Adrenal gland (tissue), 12 donors: ENCODE measurements around the gene EPHA4. TPM values are rescaled to one million over a fixed set of nuclear protein-coding genes. Genes with fewer than 3 reads are reported as not detected.

Source experiments
- DNase-seq, 7 donors: peaks; one replicate each; pipeline ENCODE4 v3.0.0-alpha.2; 2019 to 2020
- H3K27ac ChIP-seq, 5 donors: fragments of 200-600 bp; sonication (generic) in 4 of 5; 1 replicate in 3 of 5; 2 replicates in 2 of 5; pipeline versions ENCODE4 v1.5.1 to v1.8.0; 2016 to 2020; ENCODE audit warnings: mild to moderate bottlenecking in 1 of 5
- H3K27me3 ChIP-seq: fragments of 200-600 bp; 2 replicates; pipeline ENCODE4 v1.8.0; 2021
- H3K36me3 ChIP-seq, 2 donors: fragments of 200-600 bp; replicated peaks in 1 of 2; 1 replicate in 1 of 2; 2 replicates in 1 of 2; pipeline versions ENCODE4 v1.5.1 to v1.8.0; 2018 to 2022
- H3K4me1 ChIP-seq, 2 donors: fragments of 200-600 bp; replicated peaks in 1 of 2; 1 replicate in 1 of 2; 2 replicates in 1 of 2; pipeline versions ENCODE4 v1.5.1 to v1.8.0; 2018 to 2021
- H3K4me3 ChIP-seq, 4 donors: fragments of 200-600 bp; sonication (generic) in 3 of 4; one replicate each; pipeline ENCODE4 v1.5.1; 2016 to 2018
- H3K9me3 ChIP-seq, 3 donors: fragments of 200-600 bp; sonication (generic) in 1 of 3; replicated peaks in 1 of 3; 1 replicate in 2 of 3; 2 replicates in 1 of 3; pipeline versions ENCODE4 v1.5.1 to v1.8.0; 2016 to 2021
- POLR2A ChIP-seq, 2 donors: fragments of 450-650 bp; IDR thresholded peaks; one replicate each; pipeline ENCODE4 v1.6.1; 2017; ENCODE audit warnings: antibody characterized with exemption in 2 of 2, mild to moderate bottlenecking in 2 of 2, moderate library complexity in 1 of 2
- WGBS, 4 donors: extraction: QIAGEN DNeasy Blood & Tissue Kit in 2 of 4; methylation state at CpG; one replicate each; pipeline versions ENCODE4 v1.1.5 to v1.1.7; 2013 to 2017; 5-methylcytosine and 5-hydroxymethylcytosine counted together
- intact Hi-C, 2 donors: fragments of 100-400 bp; cut with DNase I; formaldehyde crosslinking; loops; one replicate each; pipeline versions ENCODE4 v1.14.1 to v1.15.0; 2022 to 2023
- polyA plus RNA-seq, 3 donors: library from polyadenylated mRNA; stranded (reverse); fragments of 200-250 nt in 2 of 3; fragments of 350-450 nt in 1 of 3; fragmentation: Illumina TruSeq in 1 of 3; extraction: RNeasy Lipid Tissue Mini Kit (QIAGEN cat#74804) in 1 of 3; gene quantifications; one replicate each; pipeline ENCODE4 v1.2.3, GENCODE V29; 2013 to 2014
- total RNA-seq, 9 donors: library from RNA; depleted of rRNA in 4 of 9; stranded (reverse); fragments of >200 nt in 4 of 9; fragments of 120-200 nt in 1 of 9; fragmentation: NEBNext Ultra II Directional in 1 of 9; extraction: Animal tissue kit (Norgen Biotek cat#: 25700) in 1 of 9; gene quantifications; one replicate each; pipeline versions ENCODE4 v1.1.0 to v1.2.4, GENCODE V29; 2013 to 2023
- TF ChIP-seq, protein P1 (sequence below), 6 experiments: fragments of 450-650 bp in 4 of 6; fragments of 200-600 bp in 2 of 6; sonication (generic) in 1 of 6; IDR thresholded peaks; 1 replicate in 5 of 6; 2 replicates in 1 of 6; pipeline versions ENCODE4 v1.5.1 to v1.8.0; 2016 to 2021; ENCODE audit warnings: antibody characterized with exemption in 6 of 6, mild to moderate bottlenecking in 2 of 6, moderate library complexity in 1 of 6
- donor health status: healthy with polysubstance abuse.
- donor health status: Bipolar disorder and iron deficiency.
- donor health status: DM: yes; HTN: yes; CAD: no.
- donor health status: DM: no; HTN: no; CAD: no.
- donor health status: DM: no; HTN: no; CAD: no.
- donor health status: DM: yes; HTN: yes; CAD: no.

Gene EPHA4
- total and polyA plus RNA-seq, 12 donors: 3.0 to 72.9 (median 12.1) TPM

DNA sequence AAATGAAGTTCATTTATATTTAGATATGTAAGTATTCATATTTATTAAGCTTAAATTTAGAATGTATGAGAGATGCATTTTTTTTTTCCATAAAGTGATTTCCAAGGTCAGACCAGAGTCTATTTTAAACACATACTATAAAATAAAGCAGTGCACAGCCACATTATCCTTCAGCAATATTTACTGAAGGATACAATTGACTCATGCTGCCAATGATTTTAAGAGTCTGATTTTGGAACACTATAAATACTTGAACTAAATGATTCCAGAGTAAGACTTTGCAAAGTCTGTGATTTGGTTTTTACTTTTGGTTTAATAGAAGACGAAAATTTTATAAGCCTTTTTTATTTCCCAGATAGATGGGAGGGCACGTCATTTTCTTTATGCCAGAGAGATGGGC, 107.1 kb downstream of the EPHA4 start:
- no peaks in the 10 kb centered on the region for H3K27me3 ChIP-seq
- H3K27ac ChIP-seq: no peak overlapping the region
- DNase-seq: no peak
- no peaks in the 10 kb centered on the region for H3K9me3 ChIP-seq
- no peak overlapping the region for H3K4me3 ChIP-seq
- WGBS, 4 donors: 83 to 91% (median 85%) methylated on average over 2 of the region's 2 CpGs
- TF ChIP-seq, protein P1, sequence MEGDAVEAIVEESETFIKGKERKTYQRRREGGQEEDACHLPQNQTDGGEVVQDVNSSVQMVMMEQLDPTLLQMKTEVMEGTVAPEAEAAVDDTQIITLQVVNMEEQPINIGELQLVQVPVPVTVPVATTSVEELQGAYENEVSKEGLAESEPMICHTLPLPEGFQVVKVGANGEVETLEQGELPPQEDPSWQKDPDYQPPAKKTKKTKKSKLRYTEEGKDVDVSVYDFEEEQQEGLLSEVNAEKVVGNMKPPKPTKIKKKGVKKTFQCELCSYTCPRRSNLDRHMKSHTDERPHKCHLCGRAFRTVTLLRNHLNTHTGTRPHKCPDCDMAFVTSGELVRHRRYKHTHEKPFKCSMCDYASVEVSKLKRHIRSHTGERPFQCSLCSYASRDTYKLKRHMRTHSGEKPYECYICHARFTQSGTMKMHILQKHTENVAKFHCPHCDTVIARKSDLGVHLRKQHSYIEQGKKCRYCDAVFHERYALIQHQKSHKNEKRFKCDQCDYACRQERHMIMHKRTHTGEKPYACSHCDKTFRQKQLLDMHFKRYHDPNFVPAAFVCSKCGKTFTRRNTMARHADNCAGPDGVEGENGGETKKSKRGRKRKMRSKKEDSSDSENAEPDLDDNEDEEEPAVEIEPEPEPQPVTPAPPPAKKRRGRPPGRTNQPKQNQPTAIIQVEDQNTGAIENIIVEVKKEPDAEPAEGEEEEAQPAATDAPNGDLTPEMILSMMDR (IDR thresholded peaks at IDR 0.05): no peak
- no peak for TF ChIP-seq POLR2A (IDR thresholded peaks at IDR 0.05)
- H3K36me3 ChIP-seq: no peaks in the 10 kb centered on the region
- intact Hi-C loops: no loop called here
- H3K4me1 ChIP-seq: no peaks in the 10 kb centered on the region

DNA sequence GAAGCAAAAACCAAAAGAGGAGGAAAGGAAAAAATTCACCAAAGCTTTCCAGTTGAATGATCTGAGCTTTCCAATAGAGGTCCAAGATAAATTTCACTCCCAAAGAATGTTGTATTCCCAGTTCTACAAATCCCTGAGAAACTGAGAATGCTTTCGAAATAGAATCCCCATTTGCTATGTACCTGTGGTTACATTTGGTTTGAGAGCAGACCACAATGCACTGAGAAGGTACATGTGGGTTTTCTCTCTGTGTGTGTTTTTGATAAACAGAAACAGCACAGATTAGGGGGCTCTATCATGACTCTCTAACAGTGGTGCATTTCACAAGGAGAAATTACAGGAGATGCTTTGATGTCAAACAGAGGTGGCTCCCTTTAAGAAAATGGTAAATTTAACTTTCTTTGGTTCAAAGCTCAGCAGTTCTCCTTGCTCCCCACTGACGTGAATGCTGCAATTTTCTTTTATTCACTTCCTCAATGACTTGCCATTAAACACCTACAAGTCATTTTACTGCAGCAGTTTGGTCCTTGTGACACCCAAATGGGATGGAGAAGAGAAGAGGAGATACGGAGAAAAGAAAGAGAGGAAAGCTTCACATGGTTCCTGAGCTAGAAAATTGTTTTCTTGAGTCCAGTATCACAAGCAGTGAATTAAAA, 108.7 kb downstream of the EPHA4 start:
- H3K4me3 ChIP-seq: no peak overlapping the region
- no peaks in the 10 kb centered on the region for H3K36me3 ChIP-seq
- WGBS, 4 donors: 73 to 79% (median 75%) methylated on average over 3 of the region's 3 CpGs
- no peaks in the 10 kb centered on the region for H3K9me3 ChIP-seq
- no peak for DNase-seq
- no peaks in the 10 kb centered on the region for H3K4me1 ChIP-seq
- H3K27ac ChIP-seq: no peak overlapping the region
- no peaks in the 10 kb centered on the region for H3K27me3 ChIP-seq
- intact Hi-C loops: no loop called here
- TF ChIP-seq, protein P1 (IDR thresholded peaks at IDR 0.05): no peak
- no peak for TF ChIP-seq POLR2A (IDR thresholded peaks at IDR 0.05)

DNA sequence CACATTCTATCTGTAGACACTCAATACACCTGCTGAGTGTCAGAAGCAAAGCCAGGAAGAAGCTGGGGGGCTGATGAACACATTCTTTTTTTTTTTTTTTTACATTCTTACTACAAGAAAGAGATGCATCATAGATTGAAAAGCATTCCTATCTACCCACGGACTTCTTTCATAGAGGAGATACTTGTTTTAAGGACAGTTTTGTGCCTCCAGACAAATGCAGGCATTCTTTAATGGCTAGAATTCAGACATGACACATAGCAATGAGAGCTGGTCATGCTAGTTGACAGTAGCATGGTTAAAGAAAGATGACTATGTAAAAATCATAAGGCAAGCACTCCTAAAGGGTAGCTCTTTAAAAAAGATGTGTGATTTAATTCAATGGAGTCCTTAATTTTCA, 110.2 kb downstream of the EPHA4 start:
- no peak for DNase-seq
- Histone ChIP-seq H3K9me3 (no peaks in the 10 kb centered on the region), H3K4me1 (no peaks in the 10 kb centered on the region), H3K36me3 (no peaks in the 10 kb centered on the region), H3K4me3 (no peak overlapping the region), H3K27me3 (no peaks in the 10 kb centered on the region), H3K27ac (no peak overlapping the region)
- 80 to 93% (median 87%) methylated on average over 1 of the region's 1 CpG for WGBS, 4 donors
- TF ChIP-seq, protein P1 (IDR thresholded peaks at IDR 0.05): no peak
- no peak for TF ChIP-seq POLR2A (IDR thresholded peaks at IDR 0.05)
- intact Hi-C loops: no loop called here

DNA sequence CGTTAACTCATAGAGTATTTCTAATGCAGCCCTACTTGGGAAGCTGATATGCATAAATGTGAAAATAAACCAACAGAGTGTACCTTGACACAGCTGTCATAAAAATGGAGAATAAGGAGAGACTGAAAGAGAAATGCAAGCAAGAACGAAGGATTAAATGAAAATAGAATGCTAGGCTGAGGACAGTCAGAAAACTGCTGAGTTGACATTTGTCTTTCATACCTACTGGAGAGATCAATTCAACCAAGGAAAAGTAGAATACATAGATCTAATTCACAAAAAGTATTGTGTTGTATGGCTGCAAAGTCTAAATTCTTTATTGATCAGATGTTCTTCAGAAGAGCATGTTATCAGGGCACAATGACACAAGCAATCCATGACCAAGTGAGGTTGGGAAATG, 112.0 kb downstream of the EPHA4 start:
- DNase-seq: no peak
- H3K27ac ChIP-seq: no peak overlapping the region
- no peaks in the 10 kb centered on the region for H3K9me3 ChIP-seq
- no peaks in the 10 kb centered on the region for H3K36me3 ChIP-seq
- TF ChIP-seq, protein P1 (IDR thresholded peaks at IDR 0.05): no peak
- TF ChIP-seq POLR2A (IDR thresholded peaks at IDR 0.05): no peak
- H3K27me3 ChIP-seq: no peaks in the 10 kb centered on the region
- intact Hi-C loops: no loop called here
- H3K4me3 ChIP-seq: no peak overlapping the region
- no peaks in the 10 kb centered on the region for H3K4me1 ChIP-seq
- 91 to 96% (median 93%) methylated on average over 2 of the region's 2 CpGs for WGBS, 4 donors
